Head of caudate nucleus (tissue), 42 donors: Measurements from ENCODE around the gene METTL8.
"Not testable (repeated sequence)": the region's sequence is repeated elsewhere in the genome, so short reads cannot be mapped to it uniquely, and the experiment has no call there.

Source experiments
- DNase-seq, 42 donors: peaks; one replicate each; pipeline versions ENCODE4 v3.0.0 to v3.0.0-alpha.2; 2020 to 2021; ENCODE audit warnings: mixed read lengths in 7 of 42
- intact Hi-C: fragments of 100-400 bp; cut with DNase I; formaldehyde crosslinking; loops from one replicate; pipeline ENCODE4 v1.15.0; 2022

METTL8 gene

GRCh38 chr2:171432206-171432968 is 1.4 kb downstream of the METTL8 start:
- intact Hi-C loops: loop anchor here (5.0 to 10.0 kb wide), 4 partner anchors 90 to 460 kb away; partner anchors contain the start of genes CYBRD1, DYNC1I2 and TLK1
- no peak for DNase-seq

- intact Hi-C loops: loop anchor here (5.0 to 10.0 kb wide), 4 partner anchors 91 to 459 kb away; partner anchors contain the start of genes CYBRD1, DYNC1I2 and TLK1
- DNase-seq: peak in 1 of 42 donors; percentile 3
Measured at GRCh38 chr2:171431677-171432167, 2.1 kb downstream of the METTL8 start.

DNA sequence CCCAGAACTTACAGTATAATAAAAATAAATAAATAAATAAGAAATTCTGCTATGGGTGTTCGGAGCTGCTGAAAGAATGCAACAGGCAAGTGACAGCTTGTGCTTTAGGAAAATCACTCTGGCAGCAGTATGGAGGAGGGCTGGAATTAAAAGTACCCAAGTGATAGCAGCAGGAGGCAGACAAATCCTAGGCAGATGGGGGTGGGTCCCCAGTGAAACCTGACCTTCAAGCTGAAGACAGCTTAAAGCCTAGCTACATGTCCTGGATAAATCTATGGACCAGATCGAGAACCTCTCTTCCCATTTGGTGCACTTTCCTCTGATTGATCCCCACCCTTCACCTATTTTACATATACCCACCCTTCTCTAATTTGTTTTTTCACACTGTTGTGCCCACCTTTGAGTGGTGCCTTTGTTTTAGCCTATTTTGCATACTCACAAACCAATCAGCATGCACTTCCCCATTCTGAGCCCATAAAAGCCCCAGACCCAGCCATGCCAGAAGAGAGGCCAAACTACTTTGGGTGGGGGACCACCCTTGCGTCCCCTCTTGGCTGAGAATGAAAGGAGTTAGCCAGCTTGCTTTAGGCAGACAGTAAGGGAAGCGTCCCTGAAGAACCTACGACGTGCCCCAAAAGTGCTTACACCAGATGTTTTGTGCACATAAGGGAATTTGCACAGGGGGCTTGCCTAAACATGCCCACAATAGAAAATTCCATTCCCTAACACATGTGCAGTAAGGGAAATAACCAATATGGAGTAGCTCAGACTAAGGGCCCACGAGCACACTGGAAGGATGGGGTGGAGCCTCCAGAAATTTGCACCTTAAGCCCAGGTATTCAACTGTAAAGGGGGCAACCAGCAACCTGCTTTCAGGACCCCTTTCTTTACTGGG is 3.0 kb downstream of the METTL8 start:
- intact Hi-C loops: loop anchor here (5.0 to 10.0 kb wide), 4 partner anchors 92 to 458 kb away; partner anchors contain the start of genes CYBRD1, DYNC1I2 and TLK1
- DNase-seq: no peak

GRCh38 chr2:171422710-171423495 is 10.9 kb downstream of the METTL8 start:
- intact Hi-C loops, DNase-seq: not testable (repeated sequence)

GRCh38 chr2:171420728-171421563 is 12.8 kb downstream of the METTL8 start:
- DNase-seq: no peak
- intact Hi-C loops: no loop called here

GRCh38 chr2:171419333-171419732 is 14.5 kb downstream of the METTL8 start:
- intact Hi-C loops: no loop called here
- no peak for DNase-seq

- peak; percentile 70 to 94 (median 87) for DNase-seq
- intact Hi-C loops: no loop called here
Measured at GRCh38 chr2:171416009-171416926, 17.5 kb downstream of the METTL8 start.

GRCh38 chr2:171414645-171415044 is 19.1 kb downstream of the METTL8 start:
- intact Hi-C loops: not testable (repeated sequence)

DNA sequence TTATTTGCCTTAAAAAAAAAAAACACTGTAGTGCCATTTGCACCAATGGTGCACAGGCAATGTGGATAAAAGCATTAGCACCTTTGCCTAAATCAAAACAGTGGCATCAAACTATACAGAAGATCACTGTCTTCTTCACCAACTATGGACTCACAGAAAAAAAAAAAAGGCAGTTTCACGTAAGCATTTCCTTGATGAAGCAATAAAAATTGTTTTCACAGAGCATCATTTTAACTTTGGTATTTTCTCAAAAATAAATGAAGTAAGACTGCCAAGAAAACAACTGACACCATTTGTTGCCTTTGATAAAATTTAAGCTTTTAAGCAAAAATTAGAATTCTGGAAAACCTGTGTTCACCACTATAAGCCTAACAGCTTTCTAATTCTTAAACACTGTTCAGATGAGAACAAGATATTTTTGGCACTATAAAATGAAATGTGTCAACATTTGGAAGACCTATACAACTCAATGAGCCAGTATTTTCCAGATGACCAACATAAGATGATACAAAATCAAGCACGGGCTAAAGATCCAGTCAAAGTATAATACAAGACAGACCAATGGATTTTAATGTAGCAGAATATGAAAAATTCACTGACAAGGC is 21.1 kb downstream of the METTL8 start:
- no peak for DNase-seq
- intact Hi-C loops: no loop called here

More at GRCh38 chr2:171414645-171415044, 19.1 kb downstream of the METTL8 start:
- not testable (repeated sequence) for DNase-seq

DNA sequence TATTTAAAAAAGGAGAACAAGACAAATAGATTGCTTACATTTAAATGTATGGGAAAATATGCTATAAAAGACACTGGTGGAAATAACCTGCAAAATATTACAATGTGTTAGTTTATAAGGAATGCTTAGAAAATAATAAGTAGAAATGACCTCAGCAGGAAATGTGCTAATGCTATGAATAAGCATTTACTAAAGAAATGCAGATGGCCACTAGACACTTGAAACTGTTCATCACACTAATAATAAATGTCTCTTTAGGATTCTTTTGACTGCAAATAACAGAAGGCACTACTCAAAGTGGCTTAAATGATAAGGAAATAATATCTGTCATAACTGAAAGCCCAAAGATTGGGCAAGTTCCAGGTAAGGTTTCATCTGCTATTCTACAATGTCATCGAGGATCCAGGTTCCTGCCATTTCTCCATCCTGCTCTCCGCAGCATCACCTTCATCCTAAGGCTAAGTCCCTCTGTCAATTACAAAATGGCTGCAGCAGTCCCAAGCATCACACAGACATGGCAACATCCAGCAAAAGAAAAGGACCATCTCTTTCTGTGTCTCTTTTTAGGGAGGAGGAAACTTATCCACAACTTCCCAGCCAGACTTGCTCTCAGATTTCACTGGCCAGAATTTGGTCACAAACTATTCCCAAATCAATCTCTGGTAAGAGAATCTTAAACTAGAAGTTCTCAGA is 21.9 kb downstream of the METTL8 start:
- intact Hi-C loops: no loop called here
- DNase-seq: no peak

GRCh38 chr2:171411214-171411613 is 22.6 kb downstream of the METTL8 start:
- intact Hi-C loops: no loop called here
- DNase-seq: no peak

DNA sequence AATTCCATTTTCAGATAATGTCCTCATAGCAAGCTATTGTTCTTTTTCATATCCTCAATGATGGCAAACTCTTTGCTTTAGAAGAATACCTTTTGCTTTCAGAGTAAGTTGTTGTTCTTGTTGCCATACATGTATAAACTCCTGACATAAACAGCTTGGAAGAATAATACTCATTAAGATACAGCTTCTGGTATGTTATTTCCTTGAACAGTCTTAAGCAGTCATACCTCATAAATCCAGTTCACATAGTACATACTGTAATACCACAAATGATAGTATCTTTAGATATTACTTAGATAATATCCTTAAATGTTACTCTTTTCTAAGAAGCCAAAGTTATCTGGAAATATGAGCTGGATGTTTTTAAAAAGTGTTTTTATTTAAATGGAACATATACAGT is 23.2 kb downstream of the METTL8 start:
- intact Hi-C loops: no loop called here
- no peak for DNase-seq

DNA sequence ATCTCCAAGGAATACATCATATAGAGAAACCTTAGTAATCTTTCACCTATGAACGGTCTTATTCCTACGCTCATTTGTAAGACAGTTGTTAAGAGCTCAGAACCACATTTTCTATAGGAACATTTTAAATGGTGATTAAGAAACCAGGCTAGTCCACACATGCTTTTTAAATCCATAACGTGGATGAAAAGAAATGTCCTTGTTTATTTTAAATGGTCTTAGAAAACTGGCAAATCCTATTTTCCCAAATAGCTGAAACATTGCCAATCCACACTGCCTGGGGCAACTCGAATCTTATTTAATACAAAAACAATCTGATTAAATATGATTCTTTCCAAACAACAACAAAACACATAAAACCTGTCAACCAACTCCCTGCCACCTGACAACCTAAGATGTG is 23.7 kb downstream of the METTL8 start:
- no peak for DNase-seq
- intact Hi-C loops: no loop called here

- intact Hi-C loops: no loop called here
- DNase-seq: peak in 1 of 42 donors; percentile 9
Measured at GRCh38 chr2:171409436-171409971, 24.3 kb downstream of the METTL8 start.

DNA sequence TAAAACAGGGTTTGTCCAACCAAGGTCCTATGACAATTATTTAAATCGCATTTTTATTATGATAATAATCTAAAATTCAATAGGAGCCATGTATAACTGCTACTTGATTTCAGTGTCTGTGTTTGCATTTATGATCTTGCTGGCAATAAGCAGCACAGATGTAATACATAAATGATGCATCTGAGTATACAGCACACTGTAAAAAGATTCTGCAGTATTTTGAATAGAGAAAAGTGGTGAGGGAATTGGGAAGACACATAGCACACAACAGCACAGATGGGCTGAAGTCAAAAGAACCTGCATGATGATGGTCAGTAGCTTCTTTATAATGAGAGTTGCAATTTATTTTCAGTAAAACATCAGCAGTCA is 26.1 kb downstream of the METTL8 start:
- DNase-seq: no peak

More for the DNA sequence above, 26.1 kb downstream of the METTL8 start:
- intact Hi-C loops: no loop called here
